Stimulated activated CD4-positive, alpha-beta T cell treated with anti-CD3 and anti-CD28 coated beads, Interleukin-15, amount 100 ng/mL, for 1 hour (primary cell): ENCODE data around the gene SCGB1C1.
A peak's percentile ranks its signal among the peaks of the same experiment; 100 is the strongest.
"Not testable (repeated sequence)": the region's sequence is repeated elsewhere in the genome, so short reads cannot be mapped to it uniquely, and the experiment has no call there.

Experiments
- DNase-seq, 2 donors: peaks; one replicate each; pipeline ENCODE4 v3.0.0-alpha.2; 2020; ENCODE audit warnings: low read depth in 1 of 2, low spot score in 1 of 2

SCGB1C1 gene

DNA sequence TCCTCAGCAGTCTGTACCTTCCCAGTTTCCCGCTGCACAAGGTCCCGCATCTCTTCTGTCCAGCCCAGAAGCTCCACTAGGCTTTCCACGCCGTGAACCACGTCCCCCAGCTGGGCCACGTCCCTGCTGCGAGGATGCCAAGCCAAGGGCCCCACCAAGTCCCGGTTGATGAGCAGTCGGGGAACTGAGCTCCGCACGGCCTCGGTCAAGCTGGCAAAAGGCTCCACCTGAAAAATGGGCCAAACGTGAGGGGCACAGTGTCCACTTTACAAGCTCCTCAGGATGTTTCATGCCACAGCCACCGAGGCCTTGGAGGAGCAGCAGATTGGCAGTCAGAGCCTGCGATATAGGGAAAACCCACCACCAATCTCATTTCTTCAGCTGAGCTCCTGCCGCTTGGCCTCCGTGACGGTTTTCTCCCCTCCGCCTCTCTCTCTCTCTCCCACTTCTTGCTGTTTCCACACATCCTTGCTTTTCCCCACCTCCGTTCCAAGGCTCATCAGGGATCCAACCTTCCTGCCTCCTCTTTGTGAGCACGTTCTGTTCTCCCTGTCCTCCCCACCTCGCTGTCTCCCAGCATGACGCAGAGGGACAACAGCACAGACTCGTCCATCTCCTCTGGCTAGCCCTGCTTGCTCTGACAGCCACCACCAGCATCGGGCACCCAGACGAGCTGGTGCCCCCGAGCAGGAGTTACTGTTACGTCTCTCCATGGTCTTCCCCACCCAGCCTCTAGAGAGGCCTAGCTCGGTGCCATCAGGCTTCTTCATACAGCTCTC lies 26.1 kb downstream of the SCGB1C1 start:
- no peak for DNase-seq

DNA sequence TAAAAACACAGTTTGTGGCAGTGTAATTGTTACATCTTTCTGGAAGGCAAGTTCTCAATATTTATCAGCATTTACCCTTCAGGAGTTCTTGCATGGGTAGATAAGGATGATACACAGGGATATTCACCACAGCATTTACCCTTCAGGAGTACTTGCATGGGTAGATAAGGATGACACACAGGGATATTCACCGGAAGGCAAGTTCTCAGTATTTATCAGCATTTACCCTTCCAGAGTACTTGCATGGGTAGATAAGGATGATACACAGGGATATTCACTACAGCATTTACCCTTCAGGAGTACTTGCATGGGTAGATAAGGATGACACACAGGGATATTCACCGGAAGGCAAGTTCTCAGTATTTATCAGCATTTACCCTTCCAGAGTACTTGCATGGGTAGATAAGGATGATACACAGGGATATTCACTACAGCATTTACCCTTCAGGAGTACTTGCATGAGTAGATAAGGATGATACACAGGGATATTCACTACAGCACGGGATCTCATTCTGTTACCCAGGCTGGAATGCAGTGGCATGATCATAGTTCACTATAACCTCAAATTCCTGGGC lies 27.9 kb downstream of the SCGB1C1 start:
- not testable (repeated sequence) for DNase-seq

- no peak for DNase-seq
Measured at GRCh38 chr11:221539-221938, 28.7 kb downstream of the SCGB1C1 start.

DNA sequence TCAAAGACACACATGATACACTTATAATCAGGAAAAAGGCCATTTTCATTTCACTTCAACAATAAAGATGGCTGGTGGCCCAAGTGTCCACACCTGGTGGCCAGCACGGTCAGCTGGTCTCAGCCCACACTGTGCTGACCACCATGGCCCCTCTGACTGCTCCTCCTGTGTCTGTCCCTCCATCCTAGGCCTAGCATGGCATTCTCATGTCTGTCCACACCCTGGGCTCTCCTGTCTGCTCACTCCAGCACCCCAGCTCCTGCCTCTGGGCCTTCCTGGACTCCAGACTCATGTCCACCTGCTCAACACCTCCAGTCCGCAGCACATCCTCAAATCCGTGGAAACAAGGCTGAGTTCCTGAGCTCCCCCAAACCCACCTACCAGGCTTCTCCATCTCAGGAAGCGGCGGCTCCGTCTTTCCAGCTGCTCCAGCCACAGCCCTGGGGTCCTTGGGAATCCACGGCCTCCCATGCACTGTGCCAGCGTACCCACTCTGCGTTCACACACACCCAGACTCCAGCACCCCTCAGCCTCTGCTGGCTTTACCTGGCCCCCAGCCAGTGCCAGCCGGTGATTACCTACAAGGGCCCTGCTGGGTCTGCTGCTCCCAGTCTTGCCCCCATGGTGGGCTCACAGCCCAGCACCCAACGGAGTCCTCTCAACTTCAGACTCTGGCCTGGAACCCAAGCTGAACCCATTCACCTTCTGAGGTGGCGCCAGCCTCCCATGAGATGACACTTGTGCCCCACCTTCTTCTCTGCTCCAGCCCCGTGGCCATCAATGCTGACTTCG lies 29.3 kb downstream of the SCGB1C1 start:
- DNase-seq, result no peak

- DNase-seq, result no peak
Measured at GRCh38 chr11:223026-223789, 30.3 kb downstream of the SCGB1C1 start.

- no peak for DNase-seq
Measured at GRCh38 chr11:223884-224283, 31.0 kb downstream of the SCGB1C1 start.

DNA sequence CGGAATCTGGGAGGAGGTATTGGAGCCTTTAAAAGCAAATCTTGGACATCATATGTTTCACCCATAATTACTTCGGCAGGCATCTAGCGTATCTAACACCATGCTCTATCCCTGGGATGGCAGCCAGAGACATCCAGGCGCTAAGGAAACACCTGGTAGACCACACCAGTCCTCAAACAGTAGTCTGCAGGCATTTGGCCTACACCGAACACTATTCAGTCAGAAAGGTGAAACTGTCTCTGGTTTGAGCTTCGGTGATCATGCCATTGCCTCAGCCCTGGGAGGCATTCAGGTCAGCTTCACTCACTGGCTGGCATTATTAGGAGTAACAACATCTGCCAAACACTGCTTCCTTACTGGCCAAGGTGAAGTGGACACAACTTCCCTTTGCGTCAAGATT lies 31.5 kb downstream of the SCGB1C1 start:
- no peak for DNase-seq

DNA sequence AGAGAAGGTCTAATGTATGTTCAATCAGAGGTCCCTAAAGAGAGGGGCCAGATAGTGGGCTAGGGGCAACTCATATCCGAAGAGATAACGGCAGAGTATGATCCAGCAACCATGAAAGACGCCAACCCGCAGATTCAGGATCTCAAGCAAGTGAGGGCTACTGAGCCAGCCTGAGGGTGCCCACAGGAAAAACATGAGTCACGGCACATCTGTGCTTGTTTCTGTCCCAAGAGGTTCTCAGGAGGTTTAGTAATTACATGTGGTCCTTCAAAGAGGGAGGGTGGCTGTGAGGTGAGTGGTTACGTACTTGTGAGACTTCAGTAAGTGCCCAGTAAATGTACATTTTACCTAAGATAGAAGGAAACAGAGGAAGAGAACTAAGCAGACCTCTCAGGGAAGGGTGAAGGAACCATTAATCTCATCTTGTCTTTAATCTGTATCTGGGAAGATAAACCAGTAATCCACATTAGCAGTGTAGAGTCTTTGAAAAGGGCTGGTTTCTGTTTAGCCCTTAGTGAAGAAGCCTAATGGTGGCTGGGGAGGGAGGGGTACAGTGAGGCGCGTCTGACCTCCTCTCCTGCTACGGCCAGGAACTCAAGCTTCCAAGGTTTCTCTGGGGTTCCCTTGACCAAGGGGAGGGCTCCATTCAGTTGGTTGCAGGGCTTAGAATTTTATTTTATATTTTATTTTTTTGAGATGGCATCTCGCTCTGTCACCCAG lies 33.0 kb downstream of the SCGB1C1 start:
- no peak for DNase-seq

DNA sequence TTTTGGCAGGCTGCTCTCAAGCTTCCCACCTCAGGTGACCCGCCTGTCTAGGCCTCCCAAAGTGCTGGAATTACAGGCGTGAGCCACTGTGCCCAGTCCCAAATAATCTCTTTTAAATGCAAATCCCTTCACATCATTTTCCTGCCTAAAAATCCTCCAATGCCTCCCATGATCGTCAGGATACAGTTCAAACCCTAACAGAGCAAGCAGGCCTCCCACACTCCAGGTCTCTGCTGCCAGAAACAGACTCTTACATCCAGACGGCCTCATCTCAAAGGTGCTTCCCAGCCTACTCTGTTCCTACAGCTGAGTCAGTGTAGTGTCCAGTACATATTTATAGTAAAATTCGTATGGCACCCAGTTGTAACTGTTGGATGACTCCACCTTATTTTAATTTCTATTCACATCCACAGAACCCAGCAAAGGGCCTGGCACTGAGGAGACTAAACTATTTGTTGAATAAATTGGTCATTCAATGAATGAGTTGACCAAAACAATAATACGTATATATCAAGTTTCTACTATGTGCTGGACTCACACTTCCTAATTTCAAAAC lies 35.0 kb downstream of the SCGB1C1 start:
- DNase-seq, result no peak

DNA sequence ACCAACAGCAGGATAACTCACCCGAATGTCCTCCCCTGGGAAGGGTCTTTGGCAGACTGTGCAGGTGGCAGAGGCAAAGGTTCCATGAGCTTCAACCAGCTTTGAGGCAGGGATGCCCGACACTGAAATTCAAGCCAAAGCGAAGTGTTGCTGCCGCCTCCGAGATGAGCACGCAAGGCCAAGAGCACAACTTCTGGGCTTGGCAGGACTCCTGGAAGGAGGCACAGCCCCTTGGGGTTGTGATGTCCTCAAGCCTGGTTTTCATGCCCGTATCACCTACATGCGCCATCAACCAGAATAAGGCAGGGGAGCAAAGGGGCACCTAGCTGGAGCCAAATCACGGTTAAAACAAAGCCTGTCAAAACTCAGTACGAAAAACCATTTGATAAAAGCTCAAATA lies 37.6 kb downstream of the SCGB1C1 start:
- DNase-seq, result no peak

DNA sequence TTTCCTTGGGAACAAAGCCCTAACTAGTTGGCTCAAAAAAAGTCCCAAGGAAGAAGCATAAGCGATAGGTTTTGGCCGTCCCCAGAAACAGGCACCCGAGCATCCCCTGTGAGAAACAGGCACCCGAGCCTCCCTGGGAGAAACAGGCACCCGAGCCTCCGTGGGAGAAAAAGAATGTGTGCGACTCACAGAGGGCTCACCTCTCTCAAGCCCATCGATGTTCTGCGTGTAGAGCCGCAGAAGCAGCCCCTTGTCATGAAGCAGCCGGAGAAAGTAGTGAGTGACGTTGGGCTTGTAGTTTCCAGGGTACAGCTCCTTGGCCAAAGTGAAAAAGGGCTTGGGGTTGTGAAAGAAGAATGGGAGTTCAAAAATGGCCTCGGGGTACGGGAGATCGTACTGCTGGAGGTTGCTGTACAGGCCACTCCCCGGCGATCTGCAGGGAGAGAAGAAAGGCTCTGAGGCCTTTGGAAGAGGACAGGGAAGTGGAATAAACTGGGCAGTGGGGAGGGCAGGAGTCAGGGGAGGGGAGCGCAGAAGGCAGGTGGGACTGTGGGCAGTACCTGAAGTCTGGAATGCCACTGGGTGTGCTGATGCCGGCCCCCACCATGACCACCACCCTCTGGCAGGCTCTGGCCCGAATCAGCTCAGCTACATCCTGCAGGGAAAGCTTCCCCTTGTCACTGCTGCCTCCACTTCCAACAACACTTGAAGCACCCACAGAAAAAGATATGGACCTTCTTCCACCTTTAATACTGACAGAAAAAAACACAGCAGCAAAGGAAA lies 40.1 kb downstream of the SCGB1C1 start:
- no peak for DNase-seq

GRCh38 chr11:235180-235579 lies 42.3 kb downstream of the SCGB1C1 start:
- DNase-seq, result no peak

- DNase-seq, result peak in 1 of 2 donors; percentile 48
Measured at GRCh38 chr11:235609-235996, 42.7 kb downstream of the SCGB1C1 start.

DNA sequence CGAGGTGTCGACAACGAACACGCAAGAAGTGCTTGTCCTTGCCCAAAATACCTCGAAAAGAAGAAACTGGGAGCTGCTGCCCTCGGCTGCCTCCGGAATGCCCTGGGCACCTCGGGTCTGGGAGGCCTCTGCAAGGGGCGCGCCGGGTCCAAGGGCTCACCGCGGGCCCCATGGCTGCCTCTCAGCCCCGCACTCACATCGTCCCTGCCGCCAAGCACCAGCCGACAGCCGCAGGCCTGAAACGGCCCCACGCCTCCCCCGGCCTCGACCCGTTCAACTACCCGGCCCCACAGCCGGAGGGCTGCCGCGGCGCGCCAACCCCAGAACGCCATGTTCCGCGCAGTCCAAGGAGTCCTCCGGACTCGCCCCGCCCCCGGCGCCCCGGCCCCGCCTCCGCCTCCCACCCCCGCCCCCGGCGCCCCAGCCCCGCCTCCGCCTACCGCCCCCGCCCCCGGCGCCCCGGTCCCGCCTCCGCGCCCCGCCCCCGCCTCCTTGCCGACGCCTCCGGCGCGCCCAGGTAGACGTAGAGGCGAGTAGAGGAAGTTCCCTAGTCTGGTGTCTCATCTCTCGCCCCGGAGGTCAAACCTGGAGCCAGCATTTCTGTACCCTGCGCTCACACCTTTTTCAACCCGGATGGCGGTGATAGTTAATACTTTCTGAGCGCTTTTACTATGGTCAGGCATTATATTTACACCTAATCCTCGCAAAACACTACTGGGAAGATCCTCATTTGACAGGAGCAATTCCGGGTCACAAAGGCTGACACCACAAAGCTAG lies 43.3 kb downstream of the SCGB1C1 start, which contains the start of gene SIRT3:
SIRT3 (minus strand) TSS at position 346 of the 777 bp plus-strand sequence; CDS start at position 332, 14 bp downstream.
- peak; percentile 66 to 76 for DNase-seq

- peak; percentile 72 to 82 for DNase-seq
Measured at GRCh38 chr11:236774-237767, 44.2 kb downstream of the SCGB1C1 start, which contains the start of gene PSMD13. PSMD13 (plus strand) TSS chr11:236976; CDS start chr11:237050, 74 bp downstream.

GRCh38 chr11:238346-238745 lies 45.5 kb downstream of the SCGB1C1 start:
- not testable (repeated sequence) for DNase-seq

DNA sequence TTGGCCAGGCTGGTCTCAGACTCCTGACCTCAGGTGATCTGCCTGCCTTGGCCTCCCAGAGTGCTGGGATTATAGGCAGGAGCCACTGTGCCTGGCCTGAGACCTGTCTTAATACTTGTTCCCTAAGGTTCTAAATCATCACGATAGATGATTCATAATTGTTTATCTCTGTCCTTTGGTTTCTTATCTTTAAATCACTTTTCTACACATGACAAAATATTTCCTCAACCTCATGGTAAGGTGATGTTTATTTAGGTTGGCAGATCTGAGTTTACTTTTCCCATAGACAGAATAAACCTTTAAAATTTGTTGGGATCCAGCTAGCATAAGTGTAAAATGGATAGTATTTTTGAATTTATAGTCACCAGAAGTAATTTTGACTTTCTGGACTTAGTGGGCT lies 47.4 kb downstream of the SCGB1C1 start:
- no peak for DNase-seq
